COLO668 (cell line): ENCODE results near the gene ACSS1.

ENCODE experiments used
- DNase-seq: peaks from one replicate; lab custom pipeline; 2025; ENCODE audit not compliant: unreplicated experiment; lab: John Stamatoyannopoulos, UW

ACSS1 gene

DNA sequence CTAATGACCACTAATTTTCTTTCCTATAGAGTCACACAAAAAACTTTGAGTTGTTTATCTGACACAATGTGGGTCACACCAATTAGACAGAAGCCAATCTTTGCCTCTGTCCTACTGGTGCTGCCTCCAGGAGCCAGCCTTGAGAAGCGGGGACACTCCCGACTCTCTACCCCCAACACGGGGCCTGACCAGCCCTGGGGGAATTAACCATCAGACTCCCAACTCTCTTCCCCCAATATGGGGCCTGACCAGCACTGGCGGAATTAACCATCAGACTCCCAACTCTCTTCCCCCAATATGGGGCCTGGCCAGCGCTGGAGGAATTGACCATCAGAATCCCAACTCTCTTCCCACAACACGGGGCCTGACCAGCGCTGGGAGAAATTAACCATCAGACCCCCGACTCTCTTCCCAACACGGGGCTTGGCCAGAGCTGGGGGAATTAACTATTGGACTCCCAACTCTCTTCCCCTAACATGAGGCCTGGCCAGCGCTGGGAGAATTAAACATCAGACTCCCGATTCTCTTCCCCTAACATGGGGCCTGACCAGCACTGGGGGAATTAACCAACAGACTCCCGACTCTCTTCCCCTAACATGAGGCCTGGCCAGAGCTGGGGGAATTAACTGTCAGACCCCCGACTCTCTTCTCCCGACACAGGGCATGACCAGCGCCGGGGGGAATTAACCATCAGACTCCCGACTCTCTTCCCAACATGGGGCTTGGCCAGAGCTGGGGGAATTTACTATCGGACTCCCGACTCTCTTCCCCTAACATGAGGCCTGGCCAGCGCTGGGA is 96.4 kb downstream of the ACSS1 start:
- no peak for DNase-seq

DNA sequence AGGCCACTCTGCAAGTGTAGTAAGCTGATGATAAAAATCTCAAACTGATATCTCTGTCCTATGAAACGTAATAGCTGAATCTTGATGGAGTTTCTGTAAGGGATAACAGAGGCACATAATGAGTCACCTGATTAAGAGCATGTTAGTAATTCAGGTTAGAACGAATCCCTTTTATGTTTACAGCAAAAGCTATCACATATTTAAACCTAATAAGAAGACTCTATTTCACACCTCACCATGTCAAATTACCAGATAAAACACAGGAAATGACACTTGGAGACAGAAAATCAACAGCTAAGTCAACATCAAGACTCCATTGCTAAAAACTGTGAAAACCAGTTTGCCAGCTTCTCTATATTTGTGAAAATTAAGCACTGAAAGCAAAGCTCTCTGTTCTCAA is 97.1 kb downstream of the ACSS1 start:
- no peak for DNase-seq

- no peak for DNase-seq
Observed at GRCh38 chr20:24960302-24960801, 97.6 kb downstream of the ACSS1 start.

DNA sequence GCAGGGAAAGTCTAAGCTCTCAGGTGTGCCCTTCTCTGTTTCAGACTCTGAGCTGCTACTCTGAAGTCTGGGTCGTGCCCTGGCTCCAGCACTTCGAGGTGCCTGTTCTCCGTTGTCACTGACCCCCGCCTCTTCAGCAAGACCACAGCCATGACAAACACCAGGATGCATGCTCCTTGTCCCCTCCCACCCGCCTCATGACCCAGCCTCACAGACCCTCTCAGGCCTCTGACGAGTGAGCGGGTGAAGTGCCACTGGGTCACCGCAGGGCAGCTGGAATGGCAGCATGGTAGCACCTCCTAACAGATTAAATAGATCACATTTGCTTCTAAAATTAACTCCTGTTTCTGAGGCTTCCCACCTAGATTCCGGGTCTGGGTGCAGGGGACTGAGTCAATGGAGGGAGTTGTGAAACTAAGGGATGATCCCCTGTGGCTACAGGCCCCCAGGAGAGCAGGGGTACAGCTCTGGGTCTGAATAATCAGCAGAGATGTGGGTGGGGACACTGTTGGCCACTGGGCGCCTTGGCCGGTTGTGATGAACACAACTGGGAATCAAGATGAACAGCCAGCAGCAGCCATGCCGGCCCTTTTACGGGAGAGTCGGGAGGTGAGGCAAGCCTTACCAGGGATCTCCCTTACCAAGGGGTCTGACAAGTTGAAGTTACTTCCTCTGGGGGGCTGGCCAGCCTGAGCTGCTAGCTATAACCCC is 98.2 kb downstream of the ACSS1 start:
- DNase-seq: no peak

- no peak for DNase-seq
Observed at GRCh38 chr20:24958506-24959385, 99.2 kb downstream of the ACSS1 start.

- no peak for DNase-seq
Observed at GRCh38 chr20:24957326-24958016, 100.5 kb downstream of the ACSS1 start.
